ENCODE results near the gene SHLD2. TPM values are rescaled to one million over a fixed set of nuclear protein-coding genes. Genes with fewer than 3 reads are reported as not detected.

Gene SHLD2
- total RNA-seq, 1 experiment from 2014 or later: 28.9 TPM

GRCh38 chr10:87060280-87060928 is 34.6 kb upstream of the SHLD2 start:
- BruUV-seq (replicated peaks): no TSS peak
- no peak for TF ChIP-seq RAD21 (IDR thresholded peaks at IDR 0.05; ENCODE audit: low read depth)
- TF ChIP-seq SP1 (IDR thresholded peaks at IDR 0.05; ENCODE audit: low read depth): no peak
- no peak for TF ChIP-seq POLR2A (IDR thresholded peaks at IDR 0.05; ENCODE audit: borderline replicate concordance, extremely low read depth, insufficient read depth, insufficient read length)
- no peak for TF ChIP-seq ZNF274 (IDR thresholded peaks at IDR 0.05; ENCODE audit: low read depth, low read length)
- ChIA-PET POLR2A (no interaction called here), RAD21 (ENCODE audit: low non-redundant PET in 1 of 2, low total read pairs in 2 of 2, uncharacterized antibody in 2 of 2, unreplicated experiment in 2 of 2) (no interaction called here), CTCF (no interaction called here)
- Histone ChIP-seq H3K79me2 (ENCODE audit: insufficient read depth, low read length) (no peaks in the 10 kb centered on the region), H3K27me3 (ENCODE audit: insufficient read depth, low read length) (no peaks in the 10 kb centered on the region), H3K9me2 (ENCODE audit: insufficient read depth) (no peaks in the 10 kb centered on the region), H2AFZ (ENCODE audit: low read depth, low read length, poor library complexity, severe bottlenecking) (no peak overlapping the region), H3K4me2 (ENCODE audit: low read length) (no peak overlapping the region), H3K27ac (ENCODE audit: low read depth, low read length) (no peak overlapping the region), H3K4me1 (ENCODE audit: control insufficient read depth in 1 of 2, insufficient read depth in 2 of 2, low read length in 2 of 2) (no peaks in the 10 kb centered on the region), H3K9me3 (ENCODE audit: control insufficient read depth in 1 of 2, insufficient read depth in 1 of 2, low read depth in 1 of 2, low read length in 2 of 2) (no peaks in the 10 kb centered on the region), H3K4me3 (replicated peaks in 1 of 2; ENCODE audit: low read depth in 1 of 2, low read length in 2 of 2) (no peak overlapping the region), H4K20me1 (ENCODE audit: insufficient read depth) (no peaks in the 10 kb centered on the region), H3K9ac (ENCODE audit: low read length) (no peak overlapping the region), H3K36me3 (ENCODE audit: control insufficient read depth in 1 of 2, insufficient read depth in 2 of 2, low read length in 2 of 2) (peaks cover 43% of the 10 kb centered on the region in 2 experiments)
- ATAC-seq: no peak
- intact Hi-C loops (cut with micrococcal nuclease): no loop called here
- DNase-seq (ENCODE audit: low read depth, low spot score): no peak

GRCh38 chr10:87064651-87065050 is 30.4 kb upstream of the SHLD2 start:
- no peaks in the 10 kb centered on the region for H3K27me3 ChIP-seq (ENCODE audit: insufficient read depth, low read length)
- ATAC-seq (no peak), DNase-seq (ENCODE audit: low read depth, low spot score) (no peak)
- intact Hi-C loops (cut with micrococcal nuclease): no loop called here
- H4K20me1 ChIP-seq (ENCODE audit: insufficient read depth): no peaks in the 10 kb centered on the region
- no peak overlapping the region for H2AFZ ChIP-seq (ENCODE audit: low read depth, low read length, poor library complexity, severe bottlenecking)
- no peaks in the 10 kb centered on the region for H3K9me2 ChIP-seq (ENCODE audit: insufficient read depth)
- H3K4me1 ChIP-seq (ENCODE audit: control insufficient read depth in 1 of 2, insufficient read depth in 2 of 2, low read length in 2 of 2): no peaks in the 10 kb centered on the region
- CTCF ChIA-PET: no interaction called here
- no peak overlapping the region for H3K27ac ChIP-seq (ENCODE audit: low read depth, low read length)
- 0 out of 2 replicates have a peak, but pooled peaks cover 3% of the 10 kb centered on the region for H3K79me2 ChIP-seq (ENCODE audit: insufficient read depth, low read length)
- no peak overlapping the region for H3K9ac ChIP-seq (ENCODE audit: low read length)
- no peak overlapping the region for H3K4me3 ChIP-seq (replicated peaks in 1 of 2; ENCODE audit: low read depth in 1 of 2, low read length in 2 of 2)
- H3K4me2 ChIP-seq (ENCODE audit: low read length): no peak overlapping the region
- H3K36me3 ChIP-seq (ENCODE audit: control insufficient read depth in 1 of 2, insufficient read depth in 2 of 2, low read length in 2 of 2): peaks cover 44 to 51% of the 10 kb centered on the region in 2 experiments
- no TSS peak for BruUV-seq (replicated peaks)
- no peaks in the 10 kb centered on the region for H3K9me3 ChIP-seq (ENCODE audit: control insufficient read depth in 1 of 2, insufficient read depth in 1 of 2, low read depth in 1 of 2, low read length in 2 of 2)
- RAD21 ChIA-PET (ENCODE audit: low non-redundant PET in 1 of 2, low total read pairs in 2 of 2, uncharacterized antibody in 2 of 2, unreplicated experiment in 2 of 2): no interaction called here
- POLR2A ChIA-PET: no interaction called here
- TF ChIP-seq EGR1 (IDR thresholded peaks at IDR 0.05; ENCODE audit: low read depth) (no peak), MAX (IDR thresholded peaks at IDR 0.05) (no peak), ATF3 (IDR thresholded peaks at IDR 0.05) (no peak), ELF1 (IDR thresholded peaks at IDR 0.05; ENCODE audit: borderline replicate concordance, low read depth) (no peak), YY1 (IDR thresholded peaks at IDR 0.05; ENCODE audit: extremely low read depth, insufficient replicate concordance, low read depth, low read length) (no peak), CTCF (IDR thresholded peaks at IDR 0.05 in 2 of 3, conservative IDR thresholded peaks at IDR 0.05 in 1 of 3; ENCODE audit: borderline replicate concordance in 1 of 3, insufficient read depth in 1 of 3, low read depth in 2 of 3, low read length in 2 of 3) (no peak), ZBTB33 (IDR thresholded peaks at IDR 0.05; ENCODE audit: extremely low read depth, insufficient replicate concordance, low read length) (no peak), SRF (IDR thresholded peaks at IDR 0.05; ENCODE audit: low read depth) (no peak), ZFX (IDR thresholded peaks at IDR 0.05) (no peak), CEBPB (IDR thresholded peaks at IDR 0.05; ENCODE audit: low read depth) (no peak), POLR2AphosphoS5 (IDR thresholded peaks at IDR 0.05; ENCODE audit: low read depth, low read length) (no peak), SIN3A (IDR thresholded peaks at IDR 0.05; ENCODE audit: low read depth) (no peak), ZNF274 (IDR thresholded peaks at IDR 0.05; ENCODE audit: low read depth, low read length) (no peak), RAD21 (IDR thresholded peaks at IDR 0.05; ENCODE audit: low read depth) (no peak), TCF7L2 (IDR thresholded peaks at IDR 0.05; ENCODE audit: borderline replicate concordance, extremely low read depth, insufficient read depth, insufficient read length) (no peak)

All from HCT116 (cell line).